Uterus (tissue), 2 donors: ENCODE results near the gene NPTXR.

Source experiments
- POLR2A ChIP-seq, 2 donors: fragments of 450-650 bp; IDR thresholded peaks; one replicate each; pipeline ENCODE4 v1.6.1; 2016; ENCODE audit warnings: antibody characterized with exemption in 2 of 2, mild to moderate bottlenecking in 1 of 2, moderate library complexity in 1 of 2
- TF ChIP-seq, protein P1 (sequence below), 4 experiments: fragments of 200-600 bp in 2 of 4; fragments of 450-650 bp in 2 of 4; sonication (generic) in 2 of 4; IDR thresholded peaks; one replicate each; pipeline ENCODE4 v1.5.1; 2016 to 2019; ENCODE audit warnings: antibody characterized with exemption in 4 of 4, mild to moderate bottlenecking in 2 of 4, moderate library complexity in 1 of 4

DNA sequence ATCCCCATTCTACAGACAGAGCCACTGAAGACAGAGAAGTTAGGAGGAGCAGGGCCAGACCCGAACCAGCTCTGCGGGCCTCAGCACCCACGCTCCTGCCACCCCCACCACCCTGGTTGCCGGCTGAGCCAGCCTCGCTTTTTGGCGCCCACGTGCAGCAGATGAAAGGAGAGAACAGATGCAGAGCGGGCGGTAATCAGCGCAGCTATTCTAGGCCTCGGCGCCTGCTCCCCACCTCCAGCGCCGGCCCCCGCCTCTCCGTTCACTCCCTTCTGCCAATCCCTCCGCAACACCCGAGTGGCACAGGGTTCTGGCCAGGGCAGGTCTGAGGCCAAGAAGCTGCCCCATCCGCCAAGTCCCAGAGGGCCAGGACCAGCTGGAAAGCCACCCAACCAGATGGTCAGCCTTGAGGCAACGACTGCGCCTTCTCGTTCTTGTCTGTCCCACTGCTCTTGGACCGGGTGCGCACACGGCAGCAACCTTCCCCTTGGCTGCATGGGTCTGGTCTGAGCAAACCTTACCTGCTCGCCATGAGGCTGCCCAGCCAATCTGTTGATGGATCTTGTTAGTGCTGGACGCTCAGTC lies 66.6 kb downstream of the NPTXR start:
- TF ChIP-seq, protein P1, sequence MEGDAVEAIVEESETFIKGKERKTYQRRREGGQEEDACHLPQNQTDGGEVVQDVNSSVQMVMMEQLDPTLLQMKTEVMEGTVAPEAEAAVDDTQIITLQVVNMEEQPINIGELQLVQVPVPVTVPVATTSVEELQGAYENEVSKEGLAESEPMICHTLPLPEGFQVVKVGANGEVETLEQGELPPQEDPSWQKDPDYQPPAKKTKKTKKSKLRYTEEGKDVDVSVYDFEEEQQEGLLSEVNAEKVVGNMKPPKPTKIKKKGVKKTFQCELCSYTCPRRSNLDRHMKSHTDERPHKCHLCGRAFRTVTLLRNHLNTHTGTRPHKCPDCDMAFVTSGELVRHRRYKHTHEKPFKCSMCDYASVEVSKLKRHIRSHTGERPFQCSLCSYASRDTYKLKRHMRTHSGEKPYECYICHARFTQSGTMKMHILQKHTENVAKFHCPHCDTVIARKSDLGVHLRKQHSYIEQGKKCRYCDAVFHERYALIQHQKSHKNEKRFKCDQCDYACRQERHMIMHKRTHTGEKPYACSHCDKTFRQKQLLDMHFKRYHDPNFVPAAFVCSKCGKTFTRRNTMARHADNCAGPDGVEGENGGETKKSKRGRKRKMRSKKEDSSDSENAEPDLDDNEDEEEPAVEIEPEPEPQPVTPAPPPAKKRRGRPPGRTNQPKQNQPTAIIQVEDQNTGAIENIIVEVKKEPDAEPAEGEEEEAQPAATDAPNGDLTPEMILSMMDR (IDR thresholded peaks at IDR 0.05): no peak
- no peak for TF ChIP-seq POLR2A (IDR thresholded peaks at IDR 0.05)
